ENCODE measurements around the gene ATG10.

GRCh38 chr5:81980598-81981260, 8.9 kb downstream of the ATG10 start:
- no peak for TF ChIP-seq EZH2 (IDR thresholded peaks at IDR 0.05; ENCODE audit: borderline replicate concordance, low read depth, low read length, severe bottlenecking)
- TF ChIP-seq, protein P1, sequence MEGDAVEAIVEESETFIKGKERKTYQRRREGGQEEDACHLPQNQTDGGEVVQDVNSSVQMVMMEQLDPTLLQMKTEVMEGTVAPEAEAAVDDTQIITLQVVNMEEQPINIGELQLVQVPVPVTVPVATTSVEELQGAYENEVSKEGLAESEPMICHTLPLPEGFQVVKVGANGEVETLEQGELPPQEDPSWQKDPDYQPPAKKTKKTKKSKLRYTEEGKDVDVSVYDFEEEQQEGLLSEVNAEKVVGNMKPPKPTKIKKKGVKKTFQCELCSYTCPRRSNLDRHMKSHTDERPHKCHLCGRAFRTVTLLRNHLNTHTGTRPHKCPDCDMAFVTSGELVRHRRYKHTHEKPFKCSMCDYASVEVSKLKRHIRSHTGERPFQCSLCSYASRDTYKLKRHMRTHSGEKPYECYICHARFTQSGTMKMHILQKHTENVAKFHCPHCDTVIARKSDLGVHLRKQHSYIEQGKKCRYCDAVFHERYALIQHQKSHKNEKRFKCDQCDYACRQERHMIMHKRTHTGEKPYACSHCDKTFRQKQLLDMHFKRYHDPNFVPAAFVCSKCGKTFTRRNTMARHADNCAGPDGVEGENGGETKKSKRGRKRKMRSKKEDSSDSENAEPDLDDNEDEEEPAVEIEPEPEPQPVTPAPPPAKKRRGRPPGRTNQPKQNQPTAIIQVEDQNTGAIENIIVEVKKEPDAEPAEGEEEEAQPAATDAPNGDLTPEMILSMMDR (IDR thresholded peaks at IDR 0.05; ENCODE audit: borderline replicate concordance, extremely low read depth, low read length, poor library complexity, severe bottlenecking): no peak
